HL-60 (cell line): ENCODE results near the gene SMOC1.

Experiments
- DNase-seq, 2 experiments: peaks; one replicate each; pipeline ENCODE4 v3.0.0-alpha.2; 2010 to 2020; ENCODE audit warnings: low read depth in 1 of 2, low spot score in 1 of 2
- H3K27ac ChIP-seq: fragments of 250-450 bp; sonication (Bioruptor Pico); replicated peaks from 2 replicates; pipeline ENCODE4 v1.5.1; 2020; ENCODE audit warnings: mild to moderate bottlenecking, moderate library complexity
- H3K27me3 ChIP-seq: fragments of 250-450 bp; sonication (Bioruptor Pico); 2 replicates; pipeline ENCODE4 v1.5.1; 2021; ENCODE audit warnings: mild to moderate bottlenecking, moderate library complexity; ENCODE audit not compliant: insufficient read depth, poor library complexity, severe bottlenecking
- H3K4me3 ChIP-seq: replicated peaks from 2 replicates; pipeline ENCODE4 v1.5.1; 2011; ENCODE audit warnings: mild to moderate bottlenecking, control low read depth, low read length; ENCODE audit not compliant: insufficient read depth
- GABPA ChIP-seq: IDR thresholded peaks from 2 replicates; pipeline ENCODE4 v1.6.1; 2012; ENCODE audit warnings: low read depth
- POLR2AphosphoS5 ChIP-seq: IDR thresholded peaks from 2 replicates; pipeline ENCODE4 v1.6.1; 2012; ENCODE audit warnings: low read depth
- SPI1 ChIP-seq: IDR thresholded peaks from 2 replicates; pipeline ENCODE4 v1.6.1; 2012; ENCODE audit warnings: low read depth, mild to moderate bottlenecking, borderline replicate concordance
- TF ChIP-seq, protein P1 (sequence below): IDR thresholded peaks from 2 replicates; pipeline ENCODE4 v1.6.1; 2012; ENCODE audit warnings: low read depth; ENCODE audit not compliant: insufficient replicate concordance
- TF ChIP-seq, protein P2 (sequence below): IDR thresholded peaks from one replicate; pipeline ENCODE4 v1.5.1; 2011; ENCODE audit warnings: low read length, control low read depth, inconsistent platforms; ENCODE audit not compliant: insufficient read depth

Gene SMOC1

DNA sequence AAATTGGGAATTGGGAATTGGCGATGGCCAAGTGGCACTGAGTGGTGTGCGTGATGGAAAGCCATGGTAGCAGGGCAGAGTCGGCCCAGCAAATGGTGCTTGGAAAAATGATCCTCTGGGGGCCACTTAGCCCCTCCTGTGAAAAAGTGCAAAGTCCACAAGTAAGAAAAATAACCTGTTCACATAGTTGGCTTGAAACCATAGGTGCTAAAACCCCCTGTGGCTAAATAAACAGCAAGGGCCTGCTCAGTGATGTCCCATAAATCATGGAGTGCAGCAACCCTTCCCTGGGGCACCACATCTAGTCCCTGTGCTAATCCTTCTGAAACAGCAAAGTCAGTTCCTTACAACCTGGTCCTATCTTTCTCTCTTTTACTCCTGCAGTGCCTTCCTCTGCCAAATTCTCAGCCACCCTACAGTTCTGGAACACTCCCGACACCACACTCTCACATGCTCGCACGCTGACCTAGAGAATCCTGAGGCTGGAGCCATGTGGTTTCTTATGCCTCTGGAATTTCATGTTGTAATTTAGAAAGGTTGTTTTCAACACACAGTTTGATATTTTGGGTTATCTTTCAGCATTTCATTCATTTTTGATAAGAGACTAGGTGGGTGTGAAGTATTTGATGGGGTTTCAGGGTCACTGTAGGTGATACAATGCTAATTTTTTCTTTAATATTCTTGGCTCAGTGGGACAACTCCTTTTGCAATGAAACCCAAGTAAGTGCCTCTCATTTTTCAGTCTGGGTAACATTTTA is 123.6 kb downstream of the SMOC1 start:
- TF ChIP-seq, protein P1, sequence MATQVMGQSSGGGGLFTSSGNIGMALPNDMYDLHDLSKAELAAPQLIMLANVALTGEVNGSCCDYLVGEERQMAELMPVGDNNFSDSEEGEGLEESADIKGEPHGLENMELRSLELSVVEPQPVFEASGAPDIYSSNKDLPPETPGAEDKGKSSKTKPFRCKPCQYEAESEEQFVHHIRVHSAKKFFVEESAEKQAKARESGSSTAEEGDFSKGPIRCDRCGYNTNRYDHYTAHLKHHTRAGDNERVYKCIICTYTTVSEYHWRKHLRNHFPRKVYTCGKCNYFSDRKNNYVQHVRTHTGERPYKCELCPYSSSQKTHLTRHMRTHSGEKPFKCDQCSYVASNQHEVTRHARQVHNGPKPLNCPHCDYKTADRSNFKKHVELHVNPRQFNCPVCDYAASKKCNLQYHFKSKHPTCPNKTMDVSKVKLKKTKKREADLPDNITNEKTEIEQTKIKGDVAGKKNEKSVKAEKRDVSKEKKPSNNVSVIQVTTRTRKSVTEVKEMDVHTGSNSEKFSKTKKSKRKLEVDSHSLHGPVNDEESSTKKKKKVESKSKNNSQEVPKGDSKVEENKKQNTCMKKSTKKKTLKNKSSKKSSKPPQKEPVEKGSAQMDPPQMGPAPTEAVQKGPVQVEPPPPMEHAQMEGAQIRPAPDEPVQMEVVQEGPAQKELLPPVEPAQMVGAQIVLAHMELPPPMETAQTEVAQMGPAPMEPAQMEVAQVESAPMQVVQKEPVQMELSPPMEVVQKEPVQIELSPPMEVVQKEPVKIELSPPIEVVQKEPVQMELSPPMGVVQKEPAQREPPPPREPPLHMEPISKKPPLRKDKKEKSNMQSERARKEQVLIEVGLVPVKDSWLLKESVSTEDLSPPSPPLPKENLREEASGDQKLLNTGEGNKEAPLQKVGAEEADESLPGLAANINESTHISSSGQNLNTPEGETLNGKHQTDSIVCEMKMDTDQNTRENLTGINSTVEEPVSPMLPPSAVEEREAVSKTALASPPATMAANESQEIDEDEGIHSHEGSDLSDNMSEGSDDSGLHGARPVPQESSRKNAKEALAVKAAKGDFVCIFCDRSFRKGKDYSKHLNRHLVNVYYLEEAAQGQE: no peak
- TF ChIP-seq, protein P2, sequence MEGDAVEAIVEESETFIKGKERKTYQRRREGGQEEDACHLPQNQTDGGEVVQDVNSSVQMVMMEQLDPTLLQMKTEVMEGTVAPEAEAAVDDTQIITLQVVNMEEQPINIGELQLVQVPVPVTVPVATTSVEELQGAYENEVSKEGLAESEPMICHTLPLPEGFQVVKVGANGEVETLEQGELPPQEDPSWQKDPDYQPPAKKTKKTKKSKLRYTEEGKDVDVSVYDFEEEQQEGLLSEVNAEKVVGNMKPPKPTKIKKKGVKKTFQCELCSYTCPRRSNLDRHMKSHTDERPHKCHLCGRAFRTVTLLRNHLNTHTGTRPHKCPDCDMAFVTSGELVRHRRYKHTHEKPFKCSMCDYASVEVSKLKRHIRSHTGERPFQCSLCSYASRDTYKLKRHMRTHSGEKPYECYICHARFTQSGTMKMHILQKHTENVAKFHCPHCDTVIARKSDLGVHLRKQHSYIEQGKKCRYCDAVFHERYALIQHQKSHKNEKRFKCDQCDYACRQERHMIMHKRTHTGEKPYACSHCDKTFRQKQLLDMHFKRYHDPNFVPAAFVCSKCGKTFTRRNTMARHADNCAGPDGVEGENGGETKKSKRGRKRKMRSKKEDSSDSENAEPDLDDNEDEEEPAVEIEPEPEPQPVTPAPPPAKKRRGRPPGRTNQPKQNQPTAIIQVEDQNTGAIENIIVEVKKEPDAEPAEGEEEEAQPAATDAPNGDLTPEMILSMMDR: no peak
- TF ChIP-seq POLR2AphosphoS5: no peak
- TF ChIP-seq SPI1: no peak
- no peak for TF ChIP-seq GABPA
- no peaks in the 10 kb centered on the region for H3K27me3 ChIP-seq
- H3K4me3 ChIP-seq: no peak overlapping the region
- no peak for DNase-seq
- H3K27ac ChIP-seq: no peak overlapping the region

DNA sequence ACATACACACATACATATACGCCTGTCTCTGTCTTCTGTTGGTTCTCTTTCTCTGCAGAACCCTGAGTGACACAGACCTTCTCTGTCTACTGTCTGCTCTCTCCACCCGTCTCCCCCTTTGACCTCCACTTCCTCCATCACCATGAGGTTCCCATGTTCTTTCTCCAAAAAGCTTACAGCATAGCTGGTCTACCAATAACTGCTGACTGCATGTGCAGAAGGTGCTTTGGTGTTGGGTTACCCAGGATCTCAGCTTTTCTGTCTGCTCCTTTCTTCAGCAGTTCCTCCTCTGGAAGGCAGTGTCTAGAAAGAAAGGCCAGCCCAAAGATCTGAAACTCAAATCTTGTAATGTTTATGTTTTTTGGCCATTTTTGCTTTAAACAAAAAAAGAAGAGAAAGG is 125.6 kb downstream of the SMOC1 start:
- Histone ChIP-seq H3K27me3 (no peaks in the 10 kb centered on the region), H3K4me3 (no peak overlapping the region), H3K27ac (no peak overlapping the region)
- no peak for DNase-seq
- TF ChIP-seq, protein P2: no peak
- TF ChIP-seq, protein P1: no peak
- TF ChIP-seq POLR2AphosphoS5: no peak
- TF ChIP-seq GABPA: no peak
- TF ChIP-seq SPI1: no peak

GRCh38 chr14:70005281-70005805 is 126.1 kb downstream of the SMOC1 start:
- Histone ChIP-seq H3K27me3 (no peaks in the 10 kb centered on the region), H3K4me3 (no peak overlapping the region), H3K27ac (no peak overlapping the region)
- TF ChIP-seq SPI1: no peak
- TF ChIP-seq GABPA: no peak
- no peak for TF ChIP-seq POLR2AphosphoS5
- TF ChIP-seq, protein P1: no peak
- TF ChIP-seq, protein P2: no peak
- DNase-seq: no peak
